Measurements from ENCODE around the gene PIK3CB. TPM values are rescaled to one million over a fixed set of nuclear protein-coding genes. Genes with fewer than 3 reads are reported as not detected.

The PIK3CB gene
- total RNA-seq, 2 donors from 2014 or later, result 43.4 to 51.5 TPM

DNA sequence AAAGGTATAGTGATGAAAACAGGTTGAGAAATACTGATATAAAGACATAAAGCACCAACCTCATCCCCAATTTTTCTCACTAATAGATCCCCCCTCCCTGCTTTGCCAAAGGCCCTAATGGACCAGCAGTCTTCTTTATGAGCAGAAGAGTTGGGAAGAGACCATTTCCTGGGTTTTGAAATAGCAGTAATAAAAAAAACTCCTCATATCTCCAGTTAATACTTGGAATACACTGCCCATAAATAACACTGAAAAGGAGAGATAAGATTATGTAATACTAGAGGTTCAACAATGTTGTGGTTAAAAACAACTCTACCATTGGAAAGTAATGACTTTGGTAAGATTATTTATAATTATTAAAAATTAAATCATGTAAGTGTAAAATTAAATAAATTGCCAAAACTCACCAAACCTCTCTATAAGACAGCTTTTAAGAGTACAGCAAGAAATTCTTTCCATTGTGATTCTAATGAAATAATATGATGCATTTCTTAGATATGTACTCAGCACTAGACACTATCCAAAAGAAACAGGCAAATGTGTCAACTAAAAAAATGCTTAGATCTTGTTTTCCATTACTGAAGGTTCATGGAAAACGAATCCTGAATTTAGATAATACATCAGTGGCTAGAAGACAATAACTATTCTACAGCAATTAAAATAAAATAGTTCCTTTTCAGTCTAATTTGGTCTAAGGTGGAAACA is 137.9 kb downstream of the PIK3CB start:
- H3K4me1 ChIP-seq, result no peaks in the 10 kb centered on the region
- no peak overlapping the region for H3K4me3 ChIP-seq
- H3K9me3 ChIP-seq, result no peaks in the 10 kb centered on the region
- DNase-seq, result no peak
- no peaks in the 10 kb centered on the region for H3K27me3 ChIP-seq
- TF ChIP-seq, protein P1, sequence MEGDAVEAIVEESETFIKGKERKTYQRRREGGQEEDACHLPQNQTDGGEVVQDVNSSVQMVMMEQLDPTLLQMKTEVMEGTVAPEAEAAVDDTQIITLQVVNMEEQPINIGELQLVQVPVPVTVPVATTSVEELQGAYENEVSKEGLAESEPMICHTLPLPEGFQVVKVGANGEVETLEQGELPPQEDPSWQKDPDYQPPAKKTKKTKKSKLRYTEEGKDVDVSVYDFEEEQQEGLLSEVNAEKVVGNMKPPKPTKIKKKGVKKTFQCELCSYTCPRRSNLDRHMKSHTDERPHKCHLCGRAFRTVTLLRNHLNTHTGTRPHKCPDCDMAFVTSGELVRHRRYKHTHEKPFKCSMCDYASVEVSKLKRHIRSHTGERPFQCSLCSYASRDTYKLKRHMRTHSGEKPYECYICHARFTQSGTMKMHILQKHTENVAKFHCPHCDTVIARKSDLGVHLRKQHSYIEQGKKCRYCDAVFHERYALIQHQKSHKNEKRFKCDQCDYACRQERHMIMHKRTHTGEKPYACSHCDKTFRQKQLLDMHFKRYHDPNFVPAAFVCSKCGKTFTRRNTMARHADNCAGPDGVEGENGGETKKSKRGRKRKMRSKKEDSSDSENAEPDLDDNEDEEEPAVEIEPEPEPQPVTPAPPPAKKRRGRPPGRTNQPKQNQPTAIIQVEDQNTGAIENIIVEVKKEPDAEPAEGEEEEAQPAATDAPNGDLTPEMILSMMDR (IDR thresholded peaks at IDR 0.05), result no peak
- H3K36me3 ChIP-seq, result no peaks in the 10 kb centered on the region
- no peak overlapping the region for H3K27ac ChIP-seq
- no peak overlapping the region for H3K9ac ChIP-seq (ENCODE audit: low read depth in 2 of 2, low read length in 2 of 2)
- intact Hi-C loops (cut with DNase I), result loop anchor here (5.0 kb wide), 1 partner anchor 100 kb away; no protein-coding TSS in a partner anchor

DNA sequence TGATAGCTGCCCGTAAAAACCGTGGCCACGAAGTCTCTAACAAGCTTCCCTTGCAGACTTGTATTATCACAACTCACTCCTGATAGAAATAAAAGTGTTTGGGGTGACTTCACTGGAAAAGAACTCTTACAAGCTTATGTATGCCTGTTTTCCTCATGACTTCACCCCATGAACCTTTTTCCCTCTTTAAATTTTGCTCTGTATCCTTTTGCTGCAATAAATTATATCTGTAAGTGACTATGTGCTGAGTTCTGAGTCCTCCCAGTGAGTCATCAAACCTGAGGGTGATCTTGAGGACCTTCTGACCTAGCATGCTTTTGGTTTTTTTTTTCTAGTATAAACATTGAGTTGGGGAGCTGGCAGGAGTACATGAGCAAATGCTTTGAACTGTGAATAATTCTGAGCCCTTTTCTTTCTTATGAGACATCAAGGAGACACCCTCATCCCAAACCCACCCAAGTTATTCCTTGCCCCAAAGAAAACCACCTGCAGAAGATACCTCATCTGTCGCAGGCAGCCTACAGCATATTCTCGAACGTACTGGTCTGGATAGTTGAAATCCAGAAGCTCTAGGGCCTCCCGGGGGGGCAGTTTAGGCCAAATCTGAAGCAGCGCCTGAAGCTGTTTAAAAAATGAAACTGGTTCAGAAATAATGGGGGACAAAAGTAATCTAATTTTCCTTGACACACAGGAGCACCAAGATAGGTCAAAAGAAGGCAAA is 140.3 kb downstream of the PIK3CB start:
- H3K36me3 ChIP-seq, result no peaks in the 10 kb centered on the region

DNA sequence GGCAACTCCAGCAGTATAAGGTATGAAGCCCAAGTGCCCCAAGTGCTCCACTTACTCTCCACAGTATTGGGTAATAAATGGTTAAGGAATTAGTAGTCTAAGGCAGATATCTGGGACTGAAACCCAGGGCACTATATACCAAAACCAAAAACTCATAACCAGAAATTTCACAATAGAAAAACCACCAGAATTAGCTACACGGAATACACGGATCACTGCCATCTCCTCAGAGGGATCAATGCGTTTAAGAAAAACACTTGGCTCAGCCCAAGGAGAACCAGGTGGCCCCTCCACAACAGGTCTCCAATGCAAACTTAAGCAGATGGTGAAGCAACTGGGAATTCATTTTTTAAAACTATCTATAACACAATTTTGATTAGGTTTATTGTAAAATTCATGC is 142.6 kb downstream of the PIK3CB start:
- Histone ChIP-seq H3K27me3 (no peaks in the 10 kb centered on the region), H3K36me3 (no peaks in the 10 kb centered on the region), H3K9me3 (no peaks in the 10 kb centered on the region), H3K27ac (no peak overlapping the region), H3K4me1 (no peaks in the 10 kb centered on the region), H3K4me3 (no peak overlapping the region), H3K9ac (ENCODE audit: low read depth in 2 of 2, low read length in 2 of 2) (no peak overlapping the region)
- no peak for DNase-seq
- intact Hi-C loops (cut with DNase I), result no loop called here
- TF ChIP-seq, protein P1 (IDR thresholded peaks at IDR 0.05), result no peak

More for the DNA sequence above, 140.3 kb downstream of the PIK3CB start:
- H3K9me3 ChIP-seq, result no peaks in the 10 kb centered on the region
- H3K9ac ChIP-seq (ENCODE audit: low read depth in 2 of 2, low read length in 2 of 2), result no peak overlapping the region
- H3K4me1 ChIP-seq, result no peaks in the 10 kb centered on the region
- intact Hi-C loops (cut with DNase I), result loop anchor here (5.0 kb wide), 1 partner anchor 97 kb away; no protein-coding TSS in a partner anchor
- TF ChIP-seq, protein P1 (IDR thresholded peaks at IDR 0.05), result no peak
- no peak overlapping the region for H3K27ac ChIP-seq
- no peak overlapping the region for H3K4me3 ChIP-seq
- DNase-seq, result no peak
- H3K27me3 ChIP-seq, result no peaks in the 10 kb centered on the region

- H3K4me3 ChIP-seq, result no peak overlapping the region
- H3K4me1 ChIP-seq, result no peaks in the 10 kb centered on the region
- TF ChIP-seq, protein P1 (IDR thresholded peaks at IDR 0.05), result no peak
- H3K36me3 ChIP-seq, result no peaks in the 10 kb centered on the region
- H3K27me3 ChIP-seq, result no peaks in the 10 kb centered on the region
- intact Hi-C loops (cut with DNase I), result no loop called here
- no peak overlapping the region for H3K9ac ChIP-seq (ENCODE audit: low read depth in 2 of 2, low read length in 2 of 2)
- DNase-seq, result no peak
- no peaks in the 10 kb centered on the region for H3K9me3 ChIP-seq
- H3K27ac ChIP-seq, result no peak overlapping the region
Measured at GRCh38 chr3:138691351-138691750, 143.4 kb downstream of the PIK3CB start.

DNA sequence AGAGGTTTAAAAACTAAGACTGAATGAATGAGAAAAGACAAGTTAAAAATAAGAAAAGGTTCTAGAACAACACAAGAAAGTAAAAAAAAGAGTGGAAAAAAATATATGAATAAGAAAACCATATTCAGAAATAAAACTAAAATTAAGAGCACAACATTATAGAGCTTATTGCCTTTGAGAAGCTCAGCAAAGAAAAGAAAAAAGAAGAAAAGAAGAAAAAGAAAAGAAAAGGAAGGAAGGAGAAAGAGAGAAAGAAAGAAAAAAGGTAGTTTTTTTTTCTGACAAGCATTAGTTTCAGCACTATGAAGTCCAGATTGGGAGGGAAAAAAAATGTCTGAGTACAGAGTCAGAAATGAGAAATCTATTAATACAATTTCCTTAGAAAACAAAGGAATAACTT is 144.7 kb downstream of the PIK3CB start:
- Histone ChIP-seq H3K27ac (no peak overlapping the region), H3K9ac (ENCODE audit: low read depth in 2 of 2, low read length in 2 of 2) (no peak overlapping the region), H3K9me3 (no peaks in the 10 kb centered on the region), H3K4me3 (no peak overlapping the region), H3K27me3 (no peaks in the 10 kb centered on the region), H3K36me3 (no peaks in the 10 kb centered on the region), H3K4me1 (no peaks in the 10 kb centered on the region)
- no peak for DNase-seq
- TF ChIP-seq, protein P1 (IDR thresholded peaks at IDR 0.05), result no peak
- intact Hi-C loops (cut with DNase I), result no loop called here

All from colonic mucosa (tissue), 4 donors.